Measurements from ENCODE around the gene GALNT2. TPM values are rescaled to one million over a fixed set of nuclear protein-coding genes. Genes with fewer than 3 reads are reported as not detected.
A peak's percentile ranks its signal among the peaks of the same experiment; 100 is the strongest.

Gene GALNT2
- total and polyA plus RNA-seq, 4 donors, result 47.5 to 182 (median 114) TPM

DNA sequence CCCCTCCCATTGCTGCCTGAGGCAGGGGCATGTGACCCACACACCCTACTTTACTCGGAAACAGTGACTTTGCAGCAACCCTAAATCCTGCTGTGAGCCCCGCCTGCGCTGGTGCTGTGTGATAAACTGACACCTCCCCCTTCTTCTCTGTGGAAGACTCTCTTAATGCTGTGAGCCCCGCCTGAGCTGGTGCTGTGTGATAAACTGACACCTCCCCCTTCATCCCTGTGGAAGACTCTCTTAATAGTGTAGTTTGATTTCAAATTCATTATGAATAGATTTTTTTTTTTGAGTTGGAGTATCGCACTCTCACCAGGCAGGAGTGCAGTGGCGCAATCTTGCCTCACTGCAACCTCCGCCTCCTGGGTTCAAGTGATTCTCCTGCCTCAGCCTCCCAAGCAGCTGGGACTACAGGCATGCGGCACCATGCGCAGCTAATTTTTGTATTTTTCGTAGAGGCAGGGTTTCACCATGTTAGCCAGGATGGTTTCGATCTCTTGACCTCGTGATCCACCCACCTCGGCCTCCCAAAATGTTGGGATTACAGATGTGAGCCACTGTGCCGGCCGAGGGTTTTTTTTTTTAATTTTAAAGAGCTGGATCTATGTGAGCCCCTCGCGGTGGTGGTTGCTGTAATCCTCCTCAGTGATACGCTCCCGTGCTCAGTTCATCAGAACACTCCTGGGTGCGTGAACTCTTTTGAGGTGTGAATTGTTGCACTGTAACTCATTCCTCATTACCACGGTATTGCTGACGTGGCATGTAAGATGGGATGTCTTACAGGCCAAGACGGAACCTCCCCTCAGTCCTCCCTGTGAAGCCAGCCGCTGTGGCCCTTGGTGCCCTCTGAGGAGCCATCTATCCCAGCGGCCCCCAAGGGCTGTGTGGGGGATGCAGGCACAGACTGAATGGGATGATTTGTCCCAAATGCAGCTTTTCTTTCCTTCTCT lies 60.3 kb downstream of the GALNT2 start:
- TF ChIP-seq, protein P1, sequence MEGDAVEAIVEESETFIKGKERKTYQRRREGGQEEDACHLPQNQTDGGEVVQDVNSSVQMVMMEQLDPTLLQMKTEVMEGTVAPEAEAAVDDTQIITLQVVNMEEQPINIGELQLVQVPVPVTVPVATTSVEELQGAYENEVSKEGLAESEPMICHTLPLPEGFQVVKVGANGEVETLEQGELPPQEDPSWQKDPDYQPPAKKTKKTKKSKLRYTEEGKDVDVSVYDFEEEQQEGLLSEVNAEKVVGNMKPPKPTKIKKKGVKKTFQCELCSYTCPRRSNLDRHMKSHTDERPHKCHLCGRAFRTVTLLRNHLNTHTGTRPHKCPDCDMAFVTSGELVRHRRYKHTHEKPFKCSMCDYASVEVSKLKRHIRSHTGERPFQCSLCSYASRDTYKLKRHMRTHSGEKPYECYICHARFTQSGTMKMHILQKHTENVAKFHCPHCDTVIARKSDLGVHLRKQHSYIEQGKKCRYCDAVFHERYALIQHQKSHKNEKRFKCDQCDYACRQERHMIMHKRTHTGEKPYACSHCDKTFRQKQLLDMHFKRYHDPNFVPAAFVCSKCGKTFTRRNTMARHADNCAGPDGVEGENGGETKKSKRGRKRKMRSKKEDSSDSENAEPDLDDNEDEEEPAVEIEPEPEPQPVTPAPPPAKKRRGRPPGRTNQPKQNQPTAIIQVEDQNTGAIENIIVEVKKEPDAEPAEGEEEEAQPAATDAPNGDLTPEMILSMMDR (IDR thresholded peaks at IDR 0.05; ENCODE audit: low read depth, low read length, missing input control), result no peak
- TF ChIP-seq HNF4A (conservative IDR thresholded peaks at IDR 0.05) (no peak), SP1 (IDR thresholded peaks at IDR 0.05) (no peak), FOXA1 (IDR thresholded peaks at IDR 0.05) (no peak), RXRA (IDR thresholded peaks at IDR 0.05) (no peak), HNF4G (IDR thresholded peaks at IDR 0.05) (no peak), GABPA (IDR thresholded peaks at IDR 0.05 in 1 of 2, conservative IDR thresholded peaks at IDR 0.05 in 1 of 2) (no peak), TAF1 (conservative IDR thresholded peaks at IDR 0.05) (no peak)
- TF ChIP-seq, protein P2, sequence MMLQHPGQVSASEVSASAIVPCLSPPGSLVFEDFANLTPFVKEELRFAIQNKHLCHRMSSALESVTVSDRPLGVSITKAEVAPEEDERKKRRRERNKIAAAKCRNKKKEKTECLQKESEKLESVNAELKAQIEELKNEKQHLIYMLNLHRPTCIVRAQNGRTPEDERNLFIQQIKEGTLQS (IDR thresholded peaks at IDR 0.05), result no peak
- TF ChIP-seq, protein P3, sequence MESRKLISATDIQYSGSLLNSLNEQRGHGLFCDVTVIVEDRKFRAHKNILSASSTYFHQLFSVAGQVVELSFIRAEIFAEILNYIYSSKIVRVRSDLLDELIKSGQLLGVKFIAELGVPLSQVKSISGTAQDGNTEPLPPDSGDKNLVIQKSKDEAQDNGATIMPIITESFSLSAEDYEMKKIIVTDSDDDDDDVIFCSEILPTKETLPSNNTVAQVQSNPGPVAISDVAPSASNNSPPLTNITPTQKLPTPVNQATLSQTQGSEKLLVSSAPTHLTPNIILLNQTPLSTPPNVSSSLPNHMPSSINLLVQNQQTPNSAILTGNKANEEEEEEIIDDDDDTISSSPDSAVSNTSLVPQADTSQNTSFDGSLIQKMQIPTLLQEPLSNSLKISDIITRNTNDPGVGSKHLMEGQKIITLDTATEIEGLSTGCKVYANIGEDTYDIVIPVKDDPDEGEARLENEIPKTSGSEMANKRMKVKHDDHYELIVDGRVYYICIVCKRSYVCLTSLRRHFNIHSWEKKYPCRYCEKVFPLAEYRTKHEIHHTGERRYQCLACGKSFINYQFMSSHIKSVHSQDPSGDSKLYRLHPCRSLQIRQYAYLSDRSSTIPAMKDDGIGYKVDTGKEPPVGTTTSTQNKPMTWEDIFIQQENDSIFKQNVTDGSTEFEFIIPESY (IDR thresholded peaks at IDR 0.05), result no peak
- TF ChIP-seq, protein P4, sequence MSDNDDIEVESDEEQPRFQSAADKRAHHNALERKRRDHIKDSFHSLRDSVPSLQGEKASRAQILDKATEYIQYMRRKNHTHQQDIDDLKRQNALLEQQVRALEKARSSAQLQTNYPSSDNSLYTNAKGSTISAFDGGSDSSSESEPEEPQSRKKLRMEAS (IDR thresholded peaks at IDR 0.05), result no peak
- Histone ChIP-seq H3K4me1 (ENCODE audit: control insufficient read depth in 4 of 4, insufficient read depth in 4 of 4, low read length in 3 of 4) (peaks cover 10 to 43% (median 33%) of the 10 kb centered on the region in 4 donors), H3K27ac (ENCODE audit: low read depth in 1 of 2, low read length in 2 of 2) (no peak overlapping the region), H3K36me3 (ENCODE audit: control insufficient read depth in 4 of 4, insufficient read depth in 3 of 4, low read depth in 1 of 4, low read length in 3 of 4) (no peaks in the 10 kb centered on the region), H3K4me3 (ENCODE audit: low read depth in 1 of 3, low read length in 3 of 3) (no peak overlapping the region), H3K27me3 (ENCODE audit: control insufficient read depth in 4 of 4, insufficient read depth in 4 of 4, low read length in 3 of 4) (no peaks in the 10 kb centered on the region), H3K9ac (ENCODE audit: low read depth in 1 of 2, low read length in 2 of 2) (no peak overlapping the region), H3K9me3 (ENCODE audit: control insufficient read depth in 4 of 4, low read length in 3 of 4) (no peaks in the 10 kb centered on the region)
- DNase-seq (ENCODE audit: low spot score), result peak; percentile 81
- 93% methylated on average over 25 of the region's 25 CpGs for whole genome bisulfite sequencing

DNA sequence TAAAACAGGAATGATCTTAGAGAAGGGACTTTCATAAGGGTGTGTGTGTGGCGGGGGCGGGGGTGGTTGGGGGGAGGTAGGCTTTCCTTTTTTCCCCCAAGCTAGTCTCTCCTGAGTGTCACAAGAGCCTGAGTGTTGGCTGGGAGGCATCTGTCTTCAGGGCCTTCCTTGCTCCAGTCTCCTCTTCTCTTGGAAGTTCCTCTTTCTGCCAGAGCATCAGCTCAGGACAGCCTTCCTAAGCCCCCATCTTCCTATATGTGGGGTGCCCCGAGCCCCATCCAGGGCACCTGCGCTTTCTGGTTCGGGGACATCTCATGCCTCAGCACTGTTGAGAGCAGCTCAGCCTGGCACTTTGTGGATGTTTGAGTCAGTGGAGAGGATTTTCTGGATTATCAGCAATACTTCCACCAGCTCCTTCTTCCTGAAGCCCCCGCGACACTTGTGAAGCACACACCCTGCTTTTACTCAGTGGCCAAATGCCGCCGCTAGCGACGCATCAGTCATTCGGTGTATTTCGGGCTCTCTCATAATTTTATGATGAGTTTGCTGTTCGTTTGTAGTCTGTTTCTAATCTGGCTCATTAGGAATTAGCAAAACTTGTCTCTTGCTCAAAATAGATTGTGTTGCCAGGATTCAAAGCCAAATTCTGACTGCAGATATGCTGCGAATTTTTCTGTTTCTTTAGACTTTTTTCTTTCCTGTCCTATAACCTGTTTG lies 61.7 kb downstream of the GALNT2 start:
- no peak overlapping the region for H3K27ac ChIP-seq (ENCODE audit: low read depth in 1 of 2, low read length in 2 of 2)
- H3K4me3 ChIP-seq (ENCODE audit: low read depth in 1 of 3, low read length in 3 of 3), result no peak overlapping the region
- no peak for DNase-seq (ENCODE audit: low spot score)
- H3K36me3 ChIP-seq (ENCODE audit: control insufficient read depth in 4 of 4, insufficient read depth in 3 of 4, low read depth in 1 of 4, low read length in 3 of 4), result no peaks in the 10 kb centered on the region
- no peak for TF ChIP-seq YY1 (IDR thresholded peaks at IDR 0.05)
- H3K4me1 ChIP-seq (ENCODE audit: control insufficient read depth in 4 of 4, insufficient read depth in 4 of 4, low read length in 3 of 4), result peaks cover 10 to 41% (median 39%) of the 10 kb centered on the region in 4 donors
- H3K9ac ChIP-seq (ENCODE audit: low read depth in 1 of 2, low read length in 2 of 2), result no peak overlapping the region
- no peaks in the 10 kb centered on the region for H3K27me3 ChIP-seq (ENCODE audit: control insufficient read depth in 4 of 4, insufficient read depth in 4 of 4, low read length in 3 of 4)
- 81% methylated on average over 15 of the region's 15 CpGs for WGBS
- no peaks in the 10 kb centered on the region for H3K9me3 ChIP-seq (ENCODE audit: control insufficient read depth in 4 of 4, low read length in 3 of 4)
